GM12872 (cell line): ENCODE results near the gene RBMS1.

Experiments
- TF ChIP-seq, protein P1 (sequence below): IDR thresholded peaks from 3 replicates; pipeline ENCODE4 v1.5.1; 2011; ENCODE audit warnings: low read depth, mild to moderate bottlenecking, low read length, moderate library complexity; ENCODE audit not compliant: insufficient read depth

Gene RBMS1

GRCh38 chr2:160532388-160532787 is 38.8 kb upstream of the RBMS1 start:
- TF ChIP-seq, protein P1, sequence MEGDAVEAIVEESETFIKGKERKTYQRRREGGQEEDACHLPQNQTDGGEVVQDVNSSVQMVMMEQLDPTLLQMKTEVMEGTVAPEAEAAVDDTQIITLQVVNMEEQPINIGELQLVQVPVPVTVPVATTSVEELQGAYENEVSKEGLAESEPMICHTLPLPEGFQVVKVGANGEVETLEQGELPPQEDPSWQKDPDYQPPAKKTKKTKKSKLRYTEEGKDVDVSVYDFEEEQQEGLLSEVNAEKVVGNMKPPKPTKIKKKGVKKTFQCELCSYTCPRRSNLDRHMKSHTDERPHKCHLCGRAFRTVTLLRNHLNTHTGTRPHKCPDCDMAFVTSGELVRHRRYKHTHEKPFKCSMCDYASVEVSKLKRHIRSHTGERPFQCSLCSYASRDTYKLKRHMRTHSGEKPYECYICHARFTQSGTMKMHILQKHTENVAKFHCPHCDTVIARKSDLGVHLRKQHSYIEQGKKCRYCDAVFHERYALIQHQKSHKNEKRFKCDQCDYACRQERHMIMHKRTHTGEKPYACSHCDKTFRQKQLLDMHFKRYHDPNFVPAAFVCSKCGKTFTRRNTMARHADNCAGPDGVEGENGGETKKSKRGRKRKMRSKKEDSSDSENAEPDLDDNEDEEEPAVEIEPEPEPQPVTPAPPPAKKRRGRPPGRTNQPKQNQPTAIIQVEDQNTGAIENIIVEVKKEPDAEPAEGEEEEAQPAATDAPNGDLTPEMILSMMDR, result no peak

- TF ChIP-seq, protein P1, result no peak
Measured at GRCh38 chr2:160522951-160523710, 29.5 kb upstream of the RBMS1 start.

- TF ChIP-seq, protein P1, result no peak
Measured at GRCh38 chr2:160517731-160518130, 24.1 kb upstream of the RBMS1 start.

DNA sequence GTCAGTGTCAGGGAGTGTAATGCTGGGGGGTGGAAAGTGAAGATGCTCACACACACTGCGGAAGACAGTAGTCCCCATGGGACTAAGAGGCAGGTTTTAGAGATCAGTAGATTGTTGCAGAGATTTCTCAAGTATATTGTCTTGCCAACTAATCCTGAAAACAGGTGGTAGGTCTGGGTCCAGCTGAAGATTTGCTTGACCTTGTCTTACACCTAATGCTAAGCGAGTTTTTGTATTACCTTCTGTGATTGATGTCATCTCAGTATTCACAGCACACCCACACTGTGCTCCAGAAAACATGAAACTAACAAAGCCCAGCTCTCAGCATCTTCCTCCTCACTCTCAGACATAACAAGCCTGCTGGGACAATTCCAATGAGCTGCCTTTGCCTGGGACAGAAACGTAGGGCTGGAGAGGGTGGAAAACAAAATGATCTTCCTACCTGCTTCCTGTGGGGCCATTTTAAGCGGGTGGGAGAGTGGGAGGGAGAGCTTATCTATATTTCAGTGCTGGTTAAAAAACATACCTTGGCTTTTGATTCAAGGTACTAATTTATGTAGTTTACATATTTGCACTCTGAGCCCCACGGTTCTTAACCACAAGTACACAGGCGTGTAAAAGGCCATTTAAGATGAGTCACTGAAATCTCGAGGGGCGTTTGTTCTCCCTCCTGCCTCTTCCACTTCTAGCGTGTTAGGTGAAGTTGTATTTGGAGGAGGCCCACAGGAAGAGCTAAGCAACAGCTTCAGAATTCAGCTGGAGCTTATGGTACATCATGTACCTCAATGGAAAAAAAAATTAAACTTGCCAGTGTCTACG is 23.1 kb upstream of the RBMS1 start:
- TF ChIP-seq, protein P1, result no peak

DNA sequence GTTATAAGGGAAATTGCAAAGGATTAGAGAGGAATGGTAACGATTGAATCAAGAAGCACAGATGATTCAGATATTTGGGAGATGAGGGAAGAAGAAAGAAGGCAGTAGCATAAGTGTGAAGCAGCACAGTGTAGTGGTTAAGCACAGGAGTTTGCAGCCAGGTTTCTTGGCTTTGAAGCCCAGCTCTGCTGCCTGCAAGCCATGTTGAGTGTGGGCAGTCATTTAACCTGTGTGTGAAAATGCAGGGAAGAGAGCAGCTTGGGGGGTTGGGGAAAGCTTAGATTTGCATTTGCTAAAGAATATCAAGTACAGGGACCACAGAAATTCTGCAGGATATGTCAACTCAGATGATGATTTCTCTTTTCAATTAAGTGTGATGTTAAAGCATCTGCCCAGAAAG is 21.5 kb upstream of the RBMS1 start:
- TF ChIP-seq, protein P1, result no peak

DNA sequence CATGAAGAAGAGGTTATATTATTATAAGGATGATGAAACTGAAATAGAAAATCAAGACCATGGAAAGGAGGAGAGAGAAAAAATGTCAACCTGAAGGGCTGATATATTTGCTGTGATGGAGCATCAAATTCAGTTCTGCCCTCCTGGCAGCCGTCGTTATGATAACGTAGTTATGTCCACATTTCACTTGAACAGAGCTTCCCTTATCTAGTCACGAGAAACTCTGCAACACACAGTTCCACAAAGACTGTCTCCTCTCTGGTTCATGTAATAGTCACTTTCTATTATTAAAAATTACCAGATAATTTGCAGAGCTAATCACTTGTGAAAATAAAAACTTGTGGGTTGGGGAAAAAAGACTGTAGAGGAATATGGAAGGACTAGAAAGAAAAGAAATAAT is 19.5 kb upstream of the RBMS1 start:
- TF ChIP-seq, protein P1, result no peak

DNA sequence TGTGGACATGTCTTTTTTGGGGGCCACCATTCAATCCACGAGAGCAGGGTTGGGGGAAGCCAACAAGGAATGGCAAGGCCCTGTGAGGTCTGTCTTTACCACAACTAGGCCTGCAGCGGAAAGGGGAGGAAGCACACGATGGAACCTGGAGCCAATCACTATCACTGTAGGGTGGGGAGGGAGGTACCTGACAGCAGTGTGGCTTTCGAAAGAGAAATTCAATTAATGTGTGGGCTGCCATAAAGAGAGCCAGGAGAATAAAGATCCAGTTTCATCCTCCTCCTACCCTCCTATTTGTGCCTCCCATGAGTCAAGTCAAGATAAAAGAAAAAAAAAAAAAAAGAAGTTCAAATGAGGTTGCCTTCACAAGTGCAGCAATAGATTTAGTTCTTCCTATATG is 18.9 kb upstream of the RBMS1 start:
- TF ChIP-seq, protein P1, result no peak
